HT-29 (cell line): ENCODE results near the gene YY1AP1. TPM values are rescaled to one million over a fixed set of nuclear protein-coding genes. Genes with fewer than 3 reads are reported as not detected.
"Not testable (repeated sequence)": the region's sequence is repeated elsewhere in the genome, so short reads cannot be mapped to it uniquely, and the experiment has no call there.

Experiments used
- DNase-seq: peaks from one replicate; pipeline ENCODE4 v3.0.0-alpha.2; 2015; ENCODE audit warnings: low spot score
- total RNA-seq: library from RNA; depleted of rRNA; stranded (reverse); fragments of >200 nt; shearing (Covaris generic); gene quantifications from 2 replicates; pipeline ENCODE4 v1.2.3, GENCODE V29; 2014; rRNA removed

YY1AP1 gene
- total RNA-seq, result 24.6 and 24.8 TPM in 2 replicates

DNA sequence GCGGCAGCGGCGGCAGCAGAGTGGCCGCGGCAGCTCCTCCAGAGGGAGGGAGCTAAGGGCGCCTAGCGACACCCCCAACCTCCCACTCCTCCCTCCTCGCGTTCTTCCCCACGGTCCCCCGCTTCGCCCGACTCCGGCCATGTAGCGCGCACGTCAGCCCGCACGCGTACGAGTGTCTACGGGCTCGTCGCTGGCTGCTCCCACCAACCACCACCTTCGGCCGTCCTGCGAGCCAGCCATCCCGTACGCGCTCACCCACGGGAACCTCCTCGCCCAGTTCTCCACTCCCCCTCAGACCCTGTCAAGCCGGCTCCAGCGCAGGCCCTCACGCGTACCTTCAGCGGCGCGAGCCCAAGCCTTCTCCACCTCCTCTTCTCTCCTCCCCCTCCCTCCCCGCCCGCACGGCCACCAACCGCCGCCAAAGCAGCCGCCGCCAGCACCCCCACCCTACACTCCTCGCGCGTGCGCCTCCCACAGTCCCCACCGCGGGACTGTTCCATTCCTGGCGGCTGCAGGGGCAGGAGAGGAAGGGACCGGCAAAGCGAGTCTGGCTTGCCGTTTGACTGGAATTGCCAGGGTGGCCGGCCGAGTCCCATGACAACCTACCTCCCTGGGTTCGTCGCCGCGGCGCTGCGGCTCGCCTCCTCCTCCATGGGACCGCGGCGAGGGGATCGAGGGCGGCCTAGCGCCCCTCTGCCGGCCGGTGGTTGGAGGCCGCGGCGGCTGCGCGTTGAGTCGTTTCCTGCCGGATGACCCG is at the start of gene YY1AP1:
YY1AP1 (minus strand) TSS at position 451 of the 757 bp plus-strand sequence. CDS start 8,338 bp downstream, outside the sequence.
- DNase-seq, result peak; percentile 93

DNA sequence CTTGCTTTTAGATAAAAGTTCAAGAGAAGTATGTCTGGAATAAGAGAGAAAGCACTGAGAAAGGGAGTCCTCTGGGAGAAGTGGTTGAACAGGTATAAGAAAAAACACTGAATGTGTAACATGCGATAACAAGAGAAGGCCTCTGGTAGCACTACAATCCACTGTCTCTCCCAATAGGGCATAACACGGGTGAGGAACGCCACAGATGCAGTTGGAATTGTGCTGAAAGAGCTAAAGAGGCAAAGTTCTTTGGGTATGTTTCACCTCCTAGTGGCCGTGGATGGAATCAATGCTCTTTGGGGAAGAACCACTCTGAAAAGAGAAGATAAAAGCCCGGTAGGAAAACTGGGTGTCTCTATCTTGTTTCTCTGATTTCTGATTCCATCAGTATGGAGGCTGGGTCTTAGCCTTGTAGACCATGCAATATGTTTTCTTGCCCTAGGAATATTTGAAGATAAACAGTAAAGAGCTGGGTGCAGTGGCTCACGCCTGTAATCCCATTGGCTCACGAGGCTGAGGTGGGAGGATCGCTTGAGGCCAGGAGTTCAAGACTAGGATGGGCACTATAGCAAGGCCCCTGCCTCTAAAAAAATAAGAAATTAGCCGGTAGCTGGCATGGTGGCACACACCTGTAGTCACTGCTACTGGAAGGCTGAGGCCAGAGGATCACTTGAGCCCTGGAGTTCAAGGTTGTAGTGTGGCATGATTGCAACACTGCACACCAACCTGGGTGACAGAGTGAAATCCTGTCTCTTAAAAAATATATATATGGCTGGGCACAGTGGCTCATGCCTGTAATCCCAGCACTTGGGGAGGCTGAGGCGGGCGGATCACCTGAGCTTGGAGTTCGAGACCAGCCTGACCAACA is 40.7 kb upstream of the YY1AP1 start:
- DNase-seq, result peak; percentile 85

- no peak for DNase-seq
Observed at GRCh38 chr1:155725142-155725541, 36.6 kb upstream of the YY1AP1 start.

DNA sequence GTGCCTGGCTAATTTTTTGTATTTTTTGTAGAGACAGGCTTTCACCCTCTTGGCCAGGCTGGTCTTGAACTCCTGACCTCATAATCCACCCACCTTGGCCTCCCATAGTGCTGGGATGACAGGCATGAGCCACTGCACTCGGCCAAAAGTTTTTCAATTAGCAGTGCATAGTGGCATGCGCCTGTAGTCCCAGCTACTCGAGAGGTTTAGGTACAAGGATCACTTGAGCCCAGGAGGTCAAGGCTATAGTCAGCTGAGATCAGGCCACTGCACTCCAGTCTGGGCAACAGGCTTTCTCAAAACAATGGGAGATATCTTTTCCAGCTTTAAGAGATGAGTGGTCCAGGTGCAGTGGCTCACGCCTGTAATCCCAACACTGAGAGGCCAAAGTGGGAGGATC is 31.1 kb upstream of the YY1AP1 start:
- no peak for DNase-seq

DNA sequence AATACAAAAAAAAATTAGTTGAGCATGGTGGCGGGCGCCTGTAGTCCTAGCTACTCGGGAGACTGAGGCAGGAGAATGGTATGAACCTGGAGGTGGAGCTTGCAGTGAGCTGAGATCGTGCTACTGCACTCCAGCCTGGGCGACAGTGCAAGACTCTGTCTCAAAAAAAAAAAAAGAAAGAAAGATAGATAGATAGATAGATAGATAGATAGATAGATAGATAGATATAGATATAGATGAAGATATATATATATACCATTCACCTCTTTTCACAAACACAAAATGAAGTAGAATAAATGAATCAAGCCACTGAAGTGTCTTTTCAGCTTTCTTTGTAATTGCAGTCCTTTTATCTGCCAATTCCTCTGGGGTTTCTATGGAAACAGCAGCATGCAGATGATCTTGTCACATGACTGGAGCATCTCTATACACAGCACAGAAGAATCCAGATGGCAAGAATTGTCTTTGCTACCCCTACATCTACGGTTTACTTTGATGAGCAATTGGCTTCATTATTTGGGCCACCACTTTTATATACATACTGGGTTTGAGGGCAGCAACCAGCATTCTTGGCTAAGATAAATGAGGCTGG is 30.0 kb upstream of the YY1AP1 start:
- DNase-seq, result not testable (repeated sequence)

DNA sequence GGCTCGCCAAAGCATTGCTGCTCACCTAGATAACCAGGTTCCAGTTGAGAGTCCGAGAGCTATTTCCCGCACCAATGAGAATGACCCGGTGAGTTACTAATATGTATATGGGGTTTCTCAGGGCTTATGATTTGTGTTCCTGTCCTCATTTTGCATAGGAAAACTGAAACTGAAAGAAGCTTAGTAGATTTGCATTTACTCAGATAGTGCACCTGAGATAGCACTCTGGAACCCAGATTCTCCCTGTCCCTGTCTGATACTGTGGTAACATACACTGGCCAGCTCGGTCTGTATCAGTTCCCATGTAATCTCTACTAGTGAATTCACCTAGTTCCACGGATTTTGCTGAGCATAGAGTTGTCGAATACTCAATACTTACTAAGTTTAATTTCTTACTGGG is 28.5 kb upstream of the YY1AP1 start:
- DNase-seq, result no peak

DNA sequence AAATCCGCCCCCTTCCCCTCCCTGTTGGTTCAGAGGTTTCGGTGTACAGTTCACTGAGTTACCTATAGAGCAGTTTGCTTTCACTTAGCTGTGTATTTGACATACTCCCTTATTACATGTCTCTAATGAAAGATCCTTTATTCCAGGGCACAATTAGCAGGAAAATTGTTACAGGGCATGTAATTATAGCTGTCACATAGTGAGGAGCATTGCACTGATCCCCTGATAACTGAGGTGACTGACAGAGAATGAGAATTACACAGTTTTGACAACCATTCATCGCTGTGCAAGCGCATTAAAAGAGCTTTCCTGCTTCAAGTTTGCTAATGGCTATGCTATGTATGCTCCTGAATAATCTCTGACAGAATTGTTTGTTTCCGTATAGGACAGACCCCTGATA is 27.2 kb upstream of the YY1AP1 start:
- DNase-seq, result no peak

GRCh38 chr1:155715056-155715455 is 26.5 kb upstream of the YY1AP1 start:
- DNase-seq, result not testable (repeated sequence)

GRCh38 chr1:155713075-155713474 is 24.5 kb upstream of the YY1AP1 start:
- no peak for DNase-seq

- peak; percentile 14 for DNase-seq
Observed at GRCh38 chr1:155712636-155713035, 24.1 kb upstream of the YY1AP1 start.

GRCh38 chr1:155711457-155711856 is 22.9 kb upstream of the YY1AP1 start:
- not testable (repeated sequence) for DNase-seq

DNA sequence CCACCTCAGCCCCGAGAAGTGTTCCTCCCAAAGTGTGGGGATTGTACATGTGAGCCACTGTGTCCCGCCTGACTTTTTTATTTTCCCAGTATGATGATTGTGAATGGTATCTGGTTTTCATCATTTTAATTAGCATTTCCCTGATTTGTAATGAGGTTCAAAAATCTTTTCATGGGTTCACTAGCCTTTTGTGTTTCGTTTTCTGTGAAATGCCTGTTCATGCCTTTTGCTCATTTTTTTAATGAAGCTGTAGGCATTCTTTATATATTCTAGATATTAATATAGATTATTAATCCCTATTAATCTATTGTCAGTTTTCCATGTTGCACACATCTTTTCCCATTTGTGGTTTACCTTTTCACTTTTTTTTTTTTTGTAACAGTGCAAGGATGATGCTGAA is 20.8 kb upstream of the YY1AP1 start:
- no peak for DNase-seq

- DNase-seq, result no peak
Observed at GRCh38 chr1:155706139-155706538, 17.6 kb upstream of the YY1AP1 start.

GRCh38 chr1:155704414-155704813 is 15.8 kb upstream of the YY1AP1 start:
- not testable (repeated sequence) for DNase-seq

DNA sequence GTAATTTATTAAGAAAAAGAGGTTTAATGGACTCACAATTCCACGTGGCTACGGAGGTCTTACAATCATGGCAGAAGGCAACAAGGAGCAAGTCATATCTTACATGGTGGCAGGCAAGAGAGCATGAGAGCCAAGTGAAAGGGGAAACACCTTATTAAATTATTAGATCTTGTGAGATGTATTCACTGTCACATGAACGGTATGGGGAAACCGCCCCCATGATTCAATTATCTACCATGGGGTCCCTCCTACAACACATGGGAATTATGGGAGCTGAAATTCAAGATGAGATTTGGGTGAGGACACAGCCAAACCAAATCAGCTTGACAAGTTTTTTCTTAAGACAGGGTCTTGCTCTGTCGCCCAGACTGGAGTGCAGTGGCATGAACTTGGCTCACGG is 14.6 kb upstream of the YY1AP1 start:
- no peak for DNase-seq

DNA sequence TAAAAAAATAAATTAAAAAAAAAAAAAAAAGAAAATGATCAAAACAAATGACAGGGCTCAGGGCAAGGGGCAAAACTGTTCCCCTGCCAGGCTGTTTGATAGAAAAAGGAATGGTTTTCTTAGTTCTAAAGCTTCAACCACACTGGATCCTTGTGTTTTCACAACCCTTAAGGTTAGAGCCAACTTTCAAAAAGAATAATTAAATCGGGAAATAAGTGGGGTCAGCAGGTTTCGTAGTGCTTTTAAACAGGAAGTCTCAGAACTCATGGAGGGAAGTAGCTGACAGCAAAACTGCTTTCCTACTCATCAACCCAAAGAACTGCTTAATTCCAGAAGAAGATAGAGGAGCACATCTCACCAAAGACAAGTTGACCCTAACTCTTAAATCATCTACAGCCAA is 13.1 kb upstream of the YY1AP1 start:
- not testable (repeated sequence) for DNase-seq

DNA sequence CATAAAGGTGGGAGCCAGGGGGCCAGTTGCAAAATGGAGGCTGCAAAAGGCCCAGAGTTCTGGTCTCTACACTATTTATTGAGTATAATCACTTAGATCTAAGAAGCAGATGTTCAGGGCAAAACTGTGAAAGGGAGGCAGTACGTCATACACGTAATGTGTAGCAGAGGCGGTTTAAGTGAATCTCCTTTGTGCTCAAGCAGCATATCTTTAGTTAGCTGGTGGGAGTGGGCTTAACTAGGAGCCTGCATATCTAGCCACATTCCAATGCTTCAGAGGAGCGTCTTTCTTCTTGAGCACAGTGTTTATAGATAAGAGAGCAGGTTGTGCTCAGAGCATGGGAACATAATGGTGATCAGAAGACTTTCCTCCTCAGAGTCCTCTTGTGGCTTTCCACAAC is 10.5 kb upstream of the YY1AP1 start:
- not testable (repeated sequence) for DNase-seq

DNA sequence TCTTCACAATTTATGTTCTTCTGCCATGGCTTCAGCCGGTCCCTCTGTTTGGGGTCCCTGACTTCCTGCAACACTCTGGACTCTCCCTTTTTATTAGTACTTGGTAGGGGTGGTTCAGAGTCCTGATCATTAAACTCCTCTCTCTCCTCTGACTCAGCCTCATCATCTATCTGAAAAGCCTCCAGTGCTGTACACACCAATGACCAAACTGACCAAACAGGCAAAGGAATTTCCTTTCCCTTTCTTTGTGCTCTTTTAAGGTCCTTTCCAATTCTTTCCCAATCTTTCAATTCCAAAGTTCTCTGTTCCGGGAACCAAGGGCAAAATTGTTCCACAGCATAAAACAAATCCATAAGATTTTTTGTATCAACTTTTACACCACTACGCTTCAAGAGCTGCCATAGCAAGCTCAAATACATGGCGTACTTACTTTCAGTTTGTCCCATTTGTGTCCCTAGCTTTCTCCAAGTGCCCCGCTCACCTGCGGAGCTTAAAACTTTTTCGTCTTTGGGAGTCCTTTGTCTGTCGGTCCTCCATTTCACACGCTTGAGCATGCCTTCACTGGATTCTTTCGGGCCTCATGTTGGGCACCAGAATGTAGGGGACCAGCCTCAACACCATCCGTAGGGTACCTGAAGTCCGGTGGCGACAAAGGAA is 9.9 kb upstream of the YY1AP1 start:
- no peak for DNase-seq

- not testable (repeated sequence) for DNase-seq
Observed at GRCh38 chr1:155697616-155698015, 9.0 kb upstream of the YY1AP1 start.

DNA sequence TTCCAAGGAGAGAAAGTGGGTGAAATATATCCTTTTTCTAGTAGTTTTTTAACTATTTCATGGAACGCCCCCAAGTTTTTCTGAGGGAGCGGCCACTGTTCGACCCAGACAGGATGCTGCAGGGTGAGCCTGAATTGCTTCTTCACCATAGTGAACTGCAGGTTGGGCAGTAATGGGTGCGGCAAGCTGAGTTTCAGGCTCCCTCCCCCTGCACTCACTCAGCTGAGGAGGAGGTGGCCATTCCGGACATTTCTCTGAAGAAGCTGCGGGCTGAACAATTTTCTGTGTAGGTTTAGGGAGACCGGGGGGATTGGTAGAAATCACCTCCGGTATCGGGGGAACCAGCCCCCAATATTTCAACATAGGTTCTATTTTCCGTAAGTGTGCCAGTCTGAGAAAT is 8.5 kb upstream of the YY1AP1 start:
- no peak for DNase-seq

DNA sequence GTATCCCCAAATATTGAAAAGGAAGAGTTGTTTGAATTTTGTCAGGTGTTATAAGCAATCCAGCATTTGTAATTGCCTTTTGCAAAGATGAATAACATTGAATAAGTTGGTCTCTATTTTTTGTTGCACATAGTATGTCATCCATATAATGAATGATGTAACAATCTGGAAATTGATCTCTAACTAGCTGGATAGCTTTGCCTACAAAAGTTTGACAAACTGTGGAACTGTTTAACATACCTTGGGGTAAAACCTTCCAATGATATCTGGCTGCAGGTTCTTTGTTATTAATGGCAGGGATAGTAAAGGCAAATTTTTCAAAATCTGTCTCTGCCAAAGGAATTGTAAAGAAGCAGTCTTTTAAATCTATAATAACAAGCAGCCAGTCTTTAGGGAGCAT is 8.0 kb upstream of the YY1AP1 start:
- no peak for DNase-seq

- no peak for DNase-seq
Observed at GRCh38 chr1:155695608-155696007, 7.0 kb upstream of the YY1AP1 start.
